Neural progenitor cell (in vitro differentiated cells): Measurements from ENCODE around the gene TSSK2.

Experiments used
- EZH2 ChIP-seq: fragments of 200-600 bp; sonication (generic); IDR thresholded peaks from 2 replicates; pipeline ENCODE4 v1.6.1; 2017; ENCODE audit warnings: antibody characterized with exemption, mild to moderate bottlenecking, moderate library complexity
- EZH2phosphoT487 ChIP-seq: fragments of 200-600 bp; sonication (generic); IDR thresholded peaks from 2 replicates; pipeline ENCODE4 v1.6.1; 2017; ENCODE audit warnings: antibody characterized with exemption
- TF ChIP-seq, protein P1 (sequence below): fragments of 200-600 bp; sonication (generic); IDR thresholded peaks from 2 replicates; pipeline ENCODE4 v1.5.1; 2017; ENCODE audit warnings: antibody characterized with exemption, mild to moderate bottlenecking

GRCh38 chr22:19086896-19087295 lies 44.2 kb upstream of the TSSK2 start:
- TF ChIP-seq, protein P1, sequence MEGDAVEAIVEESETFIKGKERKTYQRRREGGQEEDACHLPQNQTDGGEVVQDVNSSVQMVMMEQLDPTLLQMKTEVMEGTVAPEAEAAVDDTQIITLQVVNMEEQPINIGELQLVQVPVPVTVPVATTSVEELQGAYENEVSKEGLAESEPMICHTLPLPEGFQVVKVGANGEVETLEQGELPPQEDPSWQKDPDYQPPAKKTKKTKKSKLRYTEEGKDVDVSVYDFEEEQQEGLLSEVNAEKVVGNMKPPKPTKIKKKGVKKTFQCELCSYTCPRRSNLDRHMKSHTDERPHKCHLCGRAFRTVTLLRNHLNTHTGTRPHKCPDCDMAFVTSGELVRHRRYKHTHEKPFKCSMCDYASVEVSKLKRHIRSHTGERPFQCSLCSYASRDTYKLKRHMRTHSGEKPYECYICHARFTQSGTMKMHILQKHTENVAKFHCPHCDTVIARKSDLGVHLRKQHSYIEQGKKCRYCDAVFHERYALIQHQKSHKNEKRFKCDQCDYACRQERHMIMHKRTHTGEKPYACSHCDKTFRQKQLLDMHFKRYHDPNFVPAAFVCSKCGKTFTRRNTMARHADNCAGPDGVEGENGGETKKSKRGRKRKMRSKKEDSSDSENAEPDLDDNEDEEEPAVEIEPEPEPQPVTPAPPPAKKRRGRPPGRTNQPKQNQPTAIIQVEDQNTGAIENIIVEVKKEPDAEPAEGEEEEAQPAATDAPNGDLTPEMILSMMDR, result no peak
- no peak for TF ChIP-seq EZH2
- no peak for TF ChIP-seq EZH2phosphoT487
